ENCODE measurements around the gene CTNNAL1. TPM values are rescaled to one million over a fixed set of nuclear protein-coding genes. Genes with fewer than 3 reads are reported as not detected.

CTNNAL1 gene
- total RNA-seq, 4 donors from 2014 or later, result 106 to 231 (median 156) TPM

DNA sequence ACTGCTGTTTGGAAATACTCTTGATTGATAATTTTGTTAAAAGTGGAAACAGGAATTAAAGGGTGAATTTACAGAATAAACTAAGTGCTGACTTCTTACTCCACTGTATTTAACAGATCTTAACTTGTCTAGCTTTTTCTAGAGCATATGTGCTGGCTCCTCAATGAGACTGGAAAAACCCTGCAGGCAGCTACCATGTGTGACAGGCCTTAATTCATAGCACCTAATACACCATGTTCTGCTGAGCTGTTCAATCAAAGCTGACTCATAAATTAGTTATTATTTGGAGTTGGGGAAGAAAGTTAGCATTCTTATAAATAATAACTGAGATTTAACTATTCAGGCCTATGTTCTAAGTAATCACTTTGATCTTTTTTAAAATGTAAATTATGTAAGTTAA lies 29.4 kb downstream of the CTNNAL1 start:
- intact Hi-C loops (cut with DNase I), result no loop called here
- H3K4me1 ChIP-seq, result no peaks in the 10 kb centered on the region
- TF ChIP-seq, protein P1, sequence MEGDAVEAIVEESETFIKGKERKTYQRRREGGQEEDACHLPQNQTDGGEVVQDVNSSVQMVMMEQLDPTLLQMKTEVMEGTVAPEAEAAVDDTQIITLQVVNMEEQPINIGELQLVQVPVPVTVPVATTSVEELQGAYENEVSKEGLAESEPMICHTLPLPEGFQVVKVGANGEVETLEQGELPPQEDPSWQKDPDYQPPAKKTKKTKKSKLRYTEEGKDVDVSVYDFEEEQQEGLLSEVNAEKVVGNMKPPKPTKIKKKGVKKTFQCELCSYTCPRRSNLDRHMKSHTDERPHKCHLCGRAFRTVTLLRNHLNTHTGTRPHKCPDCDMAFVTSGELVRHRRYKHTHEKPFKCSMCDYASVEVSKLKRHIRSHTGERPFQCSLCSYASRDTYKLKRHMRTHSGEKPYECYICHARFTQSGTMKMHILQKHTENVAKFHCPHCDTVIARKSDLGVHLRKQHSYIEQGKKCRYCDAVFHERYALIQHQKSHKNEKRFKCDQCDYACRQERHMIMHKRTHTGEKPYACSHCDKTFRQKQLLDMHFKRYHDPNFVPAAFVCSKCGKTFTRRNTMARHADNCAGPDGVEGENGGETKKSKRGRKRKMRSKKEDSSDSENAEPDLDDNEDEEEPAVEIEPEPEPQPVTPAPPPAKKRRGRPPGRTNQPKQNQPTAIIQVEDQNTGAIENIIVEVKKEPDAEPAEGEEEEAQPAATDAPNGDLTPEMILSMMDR (IDR thresholded peaks at IDR 0.05), result no peak
- no peak for TF ChIP-seq POLR2A (IDR thresholded peaks at IDR 0.05)
- DNase-seq, result no peak
- H3K36me3 ChIP-seq, result peaks cover 17 to 30% of the 10 kb centered on the region in 2 donors
- H3K27me3 ChIP-seq, result no peaks in the 10 kb centered on the region
- no peak overlapping the region for H3K27ac ChIP-seq
- H3K9me3 ChIP-seq, result no peaks in the 10 kb centered on the region
- H3K4me3 ChIP-seq (replicated peaks in 1 of 3), result no peak overlapping the region

DNA sequence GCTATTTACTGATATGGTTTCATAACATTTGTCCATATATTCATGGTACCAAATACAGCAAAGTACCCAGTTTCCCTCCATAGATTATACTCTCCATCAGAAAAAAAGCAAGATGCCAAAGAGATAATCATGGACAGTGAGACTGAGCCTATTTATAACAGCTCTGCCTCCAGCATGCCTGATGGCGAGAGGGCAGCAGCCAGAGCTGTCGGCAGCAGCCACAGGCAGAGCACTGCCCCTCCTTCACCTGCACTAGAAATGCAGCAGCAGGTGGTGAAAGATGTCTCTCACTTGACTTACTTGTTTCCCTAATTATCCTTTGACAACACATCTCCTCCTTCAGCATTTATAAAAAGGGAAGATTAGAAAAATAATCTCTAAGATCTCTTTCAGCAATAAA lies 32.4 kb downstream of the CTNNAL1 start:
- 95 to 98% methylated on average over 2 of the region's 2 CpGs for WGBS, 2 donors
- DNase-seq, result no peak
- TF ChIP-seq, protein P1 (IDR thresholded peaks at IDR 0.05), result no peak
- TF ChIP-seq POLR2A (IDR thresholded peaks at IDR 0.05), result no peak
- Histone ChIP-seq H3K27ac (no peak overlapping the region), H3K4me1 (no peaks in the 10 kb centered on the region), H3K4me3 (replicated peaks in 1 of 3) (no peak overlapping the region), H3K36me3 (peaks cover 17 to 37% of the 10 kb centered on the region in 2 donors), H3K27me3 (no peaks in the 10 kb centered on the region), H3K9me3 (no peaks in the 10 kb centered on the region)
- intact Hi-C loops (cut with DNase I), result no loop called here

DNA sequence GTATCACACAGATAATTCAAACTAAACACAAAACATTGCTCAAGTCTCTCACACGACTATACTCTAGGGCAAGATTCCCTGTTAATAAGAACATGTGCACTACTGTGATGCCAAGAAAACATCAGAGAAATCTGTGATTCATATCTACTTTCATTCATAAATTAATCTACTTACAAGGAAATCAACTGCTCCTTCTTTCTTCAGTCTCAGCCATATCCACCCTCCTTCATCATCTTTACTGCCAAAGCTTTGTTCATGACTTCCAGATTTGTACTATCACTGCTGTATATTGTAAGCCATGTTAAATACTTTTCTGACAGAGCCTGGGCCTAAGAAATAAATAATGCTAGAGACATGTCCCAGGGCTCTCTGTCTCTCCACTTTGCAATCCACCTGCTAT lies 35.1 kb downstream of the CTNNAL1 start:
- DNase-seq, result no peak
- Histone ChIP-seq H3K36me3 (peaks cover 14 to 35% of the 10 kb centered on the region in 2 donors), H3K27ac (no peak overlapping the region), H3K4me3 (replicated peaks in 1 of 3) (no peak overlapping the region), H3K27me3 (no peaks in the 10 kb centered on the region), H3K4me1 (peaks cover 0 to 4% of the 10 kb centered on the region in 2 donors), H3K9me3 (no peaks in the 10 kb centered on the region)
- TF ChIP-seq, protein P1 (IDR thresholded peaks at IDR 0.05), result no peak
- intact Hi-C loops (cut with DNase I), result no loop called here
- WGBS, 2 donors, result 63 to 77% methylated on average over 1 of the region's 1 CpG

DNA sequence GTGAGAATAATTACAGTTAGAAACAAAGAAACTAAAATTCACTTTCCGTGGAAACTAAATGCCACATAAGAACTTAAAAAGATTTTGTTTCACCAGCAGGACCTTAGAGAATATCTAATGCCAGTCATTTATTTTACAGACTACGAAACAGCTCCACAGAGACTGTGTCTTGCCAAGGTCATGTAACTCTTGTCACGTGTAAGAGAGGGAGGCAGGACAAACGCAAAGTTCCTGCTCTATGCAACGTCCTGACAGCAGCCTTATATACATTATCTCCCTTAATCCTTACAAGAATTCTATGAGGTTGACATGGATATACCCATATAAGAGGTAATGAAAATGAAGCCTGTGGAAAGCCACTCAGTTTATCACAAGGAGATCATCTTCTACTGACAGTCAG lies 39.4 kb downstream of the CTNNAL1 start:
- no peak for DNase-seq
- 65 to 70% methylated on average over 5 of the region's 5 CpGs for WGBS, 2 donors
- no peaks in the 10 kb centered on the region for H3K27me3 ChIP-seq
- peaks cover 0 to 12% of the 10 kb centered on the region in 2 donors for H3K4me1 ChIP-seq
- no peaks in the 10 kb centered on the region for H3K9me3 ChIP-seq
- peaks cover 0 to 11% of the 10 kb centered on the region in 2 donors for H3K36me3 ChIP-seq
- H3K27ac ChIP-seq, result no peak overlapping the region
- TF ChIP-seq, protein P1 (IDR thresholded peaks at IDR 0.05), result no peak
- no peak for TF ChIP-seq POLR2A (IDR thresholded peaks at IDR 0.05)
- intact Hi-C loops (cut with DNase I), result no loop called here
- no peak overlapping the region for H3K4me3 ChIP-seq (replicated peaks in 1 of 3)

DNA sequence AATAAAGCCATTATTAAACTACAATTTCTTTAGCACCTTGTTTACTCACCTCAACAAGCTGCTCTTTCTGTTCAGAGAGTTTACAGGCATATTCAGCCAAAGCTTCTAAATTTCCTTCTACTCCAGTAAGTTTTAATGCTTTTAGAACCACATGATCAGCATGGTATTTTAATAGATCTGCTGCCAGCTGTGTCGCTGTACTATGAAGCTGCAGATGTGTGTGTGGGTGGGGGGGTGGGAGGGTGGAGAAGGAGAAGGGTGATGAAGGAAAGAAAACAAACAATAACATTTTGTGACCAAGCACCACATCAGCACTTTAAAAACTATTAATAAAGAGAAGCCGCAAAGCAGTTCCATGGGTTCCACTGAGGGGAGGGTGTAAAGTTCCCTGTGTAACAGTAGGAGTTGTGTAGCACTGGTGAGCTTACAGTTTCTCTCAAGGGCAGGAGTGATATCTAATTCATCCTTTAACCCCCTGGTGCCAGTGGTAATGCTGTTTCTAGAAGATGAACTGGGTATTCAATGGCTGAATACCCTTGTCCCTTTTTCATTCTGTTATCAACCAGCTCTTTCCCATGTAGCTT lies 40.6 kb downstream of the CTNNAL1 start:
- 67 to 77% methylated on average over 2 of the region's 2 CpGs for WGBS, 2 donors

More for the DNA sequence above, 40.6 kb downstream of the CTNNAL1 start:
- Histone ChIP-seq H3K4me1 (peaks cover 3 to 12% of the 10 kb centered on the region in 2 donors), H3K36me3 (peaks cover 0 to 9% of the 10 kb centered on the region in 2 donors), H3K9me3 (no peaks in the 10 kb centered on the region), H3K27ac (no peak overlapping the region), H3K4me3 (replicated peaks in 1 of 3) (no peak overlapping the region), H3K27me3 (no peaks in the 10 kb centered on the region)
- no peak for DNase-seq
- no peak for TF ChIP-seq POLR2A (IDR thresholded peaks at IDR 0.05)
- TF ChIP-seq, protein P1 (IDR thresholded peaks at IDR 0.05), result no peak
- intact Hi-C loops (cut with DNase I), result no loop called here

Measured in thyroid gland (tissue), 4 donors.